CD14-positive monocyte (primary cell): ENCODE measurements around the gene ELOVL6. TPM values are rescaled to one million over a fixed set of nuclear protein-coding genes. Genes with fewer than 3 reads are reported as not detected.

Experiments used
- DNase-seq, 3 donors: peaks; one replicate each; pipeline ENCODE4 v3.0.0-alpha.2; 2011 to 2022
- H2AFZ ChIP-seq: 2 replicates; pipeline ENCODE4 v1.6.0; 2012; ENCODE audit warnings: mild to moderate bottlenecking, low read depth, low read length, inconsistent platforms; ENCODE audit not compliant: insufficient read depth, poor library complexity, severe bottlenecking
- H3K27ac ChIP-seq, 2 donors: 1 replicate in 1 of 2; 2 replicates in 1 of 2; pipeline ENCODE4 v1.5.1; 2012 to 2013; ENCODE audit warnings: low read length in 2 of 2, control low read depth in 1 of 2, inconsistent platforms in 1 of 2, low read depth in 1 of 2, mild to moderate bottlenecking in 1 of 2
- H3K27me3 ChIP-seq, 2 donors: one replicate each; pipeline versions ENCODE4 v1.6.0 to v1.6.1; 2011 to 2013; ENCODE audit warnings: low read length in 2 of 2; ENCODE audit not compliant: control insufficient read depth in 2 of 2, insufficient read depth in 2 of 2
- H3K36me3 ChIP-seq, 2 donors: replicated peaks in 1 of 2; 1 replicate in 1 of 2; 2 replicates in 1 of 2; pipeline versions ENCODE4 v1.5.1 to v1.6.1; 2012 to 2013; ENCODE audit warnings: low read length in 2 of 2, control low read depth in 1 of 2, inconsistent platforms in 1 of 2, mild to moderate bottlenecking in 1 of 2; ENCODE audit not compliant: insufficient read depth in 2 of 2, control insufficient read depth in 1 of 2
- H3K4me1 ChIP-seq, 2 donors: 1 replicate in 1 of 2; 2 replicates in 1 of 2; pipeline versions ENCODE4 v1.5.1 to v1.6.1; 2012 to 2013; ENCODE audit warnings: low read length in 2 of 2, control low read depth in 1 of 2, inconsistent platforms in 1 of 2, mild to moderate bottlenecking in 1 of 2, moderate library complexity in 1 of 2; ENCODE audit not compliant: insufficient read depth in 2 of 2, control insufficient read depth in 1 of 2
- H3K4me2 ChIP-seq: replicated peaks from 2 replicates; pipeline ENCODE3; 2012; ENCODE audit warnings: low read length, moderate library complexity, mild to moderate bottlenecking; ENCODE audit not compliant: poor library complexity, severe bottlenecking; ENCODE audit errors: extremely low read depth
- H3K4me3 ChIP-seq, 3 experiments: fragments of 200-600 bp in 1 of 3; sonication (generic) in 1 of 3; replicated peaks in 1 of 3; 1 replicate in 2 of 3; 2 replicates in 1 of 3; pipeline ENCODE4 v1.5.1; 2011 to 2013; ENCODE audit warnings: low read length in 3 of 3, mild to moderate bottlenecking in 3 of 3, control low read depth in 2 of 3, low read depth in 2 of 3, inconsistent platforms in 1 of 3, moderate library complexity in 1 of 3
- H3K79me2 ChIP-seq: 2 replicates; pipeline ENCODE4 v1.6.0; 2012; ENCODE audit warnings: mild to moderate bottlenecking, control low read depth, inconsistent platforms, low read length, moderate library complexity; ENCODE audit not compliant: insufficient read depth
- H3K9ac ChIP-seq: 2 replicates; pipeline ENCODE4 v1.6.0; 2017; ENCODE audit warnings: low read length, mild to moderate bottlenecking; ENCODE audit not compliant: insufficient read depth, poor library complexity, severe bottlenecking
- H3K9me3 ChIP-seq, 2 donors: replicated peaks in 1 of 2; 1 replicate in 1 of 2; 2 replicates in 1 of 2; pipeline versions ENCODE4 v1.5.1 to v1.6.1; 2012 to 2013; ENCODE audit warnings: low read length in 2 of 2, control low read depth in 1 of 2; ENCODE audit not compliant: control insufficient read depth in 1 of 2, insufficient read depth in 1 of 2
- H4K20me1 ChIP-seq: 2 replicates; pipeline ENCODE4 v1.6.0; 2012; ENCODE audit warnings: mild to moderate bottlenecking, low read length, control low read depth, moderate library complexity; ENCODE audit not compliant: insufficient read depth
- H3K27ac Mint-ChIP-seq, 7 donors: one replicate each; pipeline ENCODE4 v1.8.0; 2020; ENCODE audit warnings: mild to moderate bottlenecking in 7 of 7, mixed read lengths in 7 of 7, moderate library complexity in 6 of 7, inconsistent platforms in 2 of 7
- H3K27me3 Mint-ChIP-seq, 3 donors: one replicate each; pipeline ENCODE4 v1.8.0; 2021 to 2022; ENCODE audit warnings: low read depth in 3 of 3, mild to moderate bottlenecking in 3 of 3, mixed read lengths in 3 of 3, moderate library complexity in 3 of 3, inconsistent platforms in 1 of 3
- H3K36me3 Mint-ChIP-seq, 2 donors: one replicate each; pipeline ENCODE4 v1.8.0; 2020; ENCODE audit warnings: mixed read lengths in 2 of 2, inconsistent platforms in 1 of 2, mild to moderate bottlenecking in 1 of 2
- H3K4me1 Mint-ChIP-seq: one replicate; pipeline ENCODE4 v1.8.0; 2020; ENCODE audit warnings: mild to moderate bottlenecking, mixed read lengths
- H3K4me3 Mint-ChIP-seq, 2 donors: one replicate each; pipeline ENCODE4 v1.8.0; 2020; ENCODE audit warnings: mild to moderate bottlenecking in 2 of 2, mixed read lengths in 2 of 2, moderate library complexity in 1 of 2
- H3K9me3 Mint-ChIP-seq, 7 donors: one replicate each; pipeline ENCODE4 v1.8.0; 2020 to 2022; ENCODE audit warnings: mixed read lengths in 7 of 7, mild to moderate bottlenecking in 6 of 7, moderate library complexity in 6 of 7, inconsistent platforms in 2 of 7
- WGBS: methylation state at CpG from one replicate; pipeline ENCODE4 v1.1.5; 2013; ENCODE audit warnings: missing lambda C conversion rate; ENCODE audit not compliant: insufficient coverage; 5-methylcytosine and 5-hydroxymethylcytosine counted together
- intact Hi-C, 2 donors: fragments of 100-400 bp; cut with micrococcal nuclease; formaldehyde crosslinking; loops; one replicate each; pipeline versions ENCODE4 v1.15.0 to v1.15.1; 2023
- polyA plus RNA-seq, 3 donors: library from polyadenylated mRNA; depleted of rRNA in 1 of 3; unstranded in 2 of 3; stranded (reverse) in 1 of 3; fragments of 300-500 nt in 2 of 3; fragments of >200 nt in 1 of 3; fragmentation: Illumina TruSeq in 2 of 3; gene quantifications; 1 replicate in 2 of 3; 2 replicates in 1 of 3; pipeline ENCODE4 v1.2.3, GENCODE V29; 2012 to 2021
- TF ChIP-seq, protein P1 (sequence below): fragments of 200-600 bp; IDR thresholded peaks from one replicate; pipeline ENCODE4 v1.8.0; 2022; ENCODE audit warnings: antibody characterized with exemption, mild to moderate bottlenecking

The ELOVL6 gene
- polyA plus RNA-seq, 3 donors = 0.11 to 0.19 TPM; not detected in 1

- Histone ChIP-seq H3K27me3 (peaks cover 75 to 76% of the 10 kb centered on the region in 2 donors), H3K27ac (no peak overlapping the region), H3K4me1 (peaks cover 36 to 37% of the 10 kb centered on the region in 2 donors), H3K9ac (no peak overlapping the region), H3K79me2 (no peaks in the 10 kb centered on the region), H3K9me3 (peaks cover 3 to 20% of the 10 kb centered on the region in 2 donors), H2AFZ (no peak overlapping the region), H3K36me3 (no peaks in the 10 kb centered on the region), H4K20me1 (no peaks in the 10 kb centered on the region), H3K4me3 (peak overlapping the region in 1 of 3 experiments; percentile 45), H3K4me2 (peak overlapping the region; percentile 60)
- intact Hi-C loops = no loop called here
- H3K4me3 Mint-ChIP-seq = peak overlapping the region; percentile 5 to 85
- H3K9me3 Mint-ChIP-seq = peaks cover 3 to 16% (median 7%) of the 10 kb centered on the region in 7 donors
- peaks cover 43% of the 10 kb centered on the region for H3K4me1 Mint-ChIP-seq
- H3K27me3 Mint-ChIP-seq = peaks cover 73 to 82% (median 78%) of the 10 kb centered on the region in 3 donors
- TF ChIP-seq, protein P1, sequence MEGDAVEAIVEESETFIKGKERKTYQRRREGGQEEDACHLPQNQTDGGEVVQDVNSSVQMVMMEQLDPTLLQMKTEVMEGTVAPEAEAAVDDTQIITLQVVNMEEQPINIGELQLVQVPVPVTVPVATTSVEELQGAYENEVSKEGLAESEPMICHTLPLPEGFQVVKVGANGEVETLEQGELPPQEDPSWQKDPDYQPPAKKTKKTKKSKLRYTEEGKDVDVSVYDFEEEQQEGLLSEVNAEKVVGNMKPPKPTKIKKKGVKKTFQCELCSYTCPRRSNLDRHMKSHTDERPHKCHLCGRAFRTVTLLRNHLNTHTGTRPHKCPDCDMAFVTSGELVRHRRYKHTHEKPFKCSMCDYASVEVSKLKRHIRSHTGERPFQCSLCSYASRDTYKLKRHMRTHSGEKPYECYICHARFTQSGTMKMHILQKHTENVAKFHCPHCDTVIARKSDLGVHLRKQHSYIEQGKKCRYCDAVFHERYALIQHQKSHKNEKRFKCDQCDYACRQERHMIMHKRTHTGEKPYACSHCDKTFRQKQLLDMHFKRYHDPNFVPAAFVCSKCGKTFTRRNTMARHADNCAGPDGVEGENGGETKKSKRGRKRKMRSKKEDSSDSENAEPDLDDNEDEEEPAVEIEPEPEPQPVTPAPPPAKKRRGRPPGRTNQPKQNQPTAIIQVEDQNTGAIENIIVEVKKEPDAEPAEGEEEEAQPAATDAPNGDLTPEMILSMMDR = no peak
- peak; percentile 69 to 75 (median 74) for DNase-seq
- no CpG with 5 or more reads among the region's 3 CpGs for WGBS
- H3K27ac Mint-ChIP-seq = peak overlapping the region in 4 of 7 donors; percentile 14 to 76 (median 47)
- H3K36me3 Mint-ChIP-seq = peaks cover 0 to 12% of the 10 kb centered on the region in 2 donors
Observed at GRCh38 chr4:110034026-110034393, 164.4 kb downstream of the ELOVL6 start.

GRCh38 chr4:110033355-110034025 lies 164.9 kb downstream of the ELOVL6 start:
- H3K4me1 ChIP-seq = peaks cover 36 to 37% of the 10 kb centered on the region in 2 donors
- H3K9ac ChIP-seq = no peak overlapping the region
- H3K36me3 ChIP-seq = no peaks in the 10 kb centered on the region
- peaks cover 3 to 20% of the 10 kb centered on the region in 2 donors for H3K9me3 ChIP-seq
- peak overlapping the region; percentile 60 for H3K4me2 ChIP-seq
- Mint-ChIP-seq H3K36me3 (peaks cover 0 to 12% of the 10 kb centered on the region in 2 donors), H3K27me3 (peaks cover 70 to 82% (median 76%) of the 10 kb centered on the region in 3 donors), H3K4me1 (peaks cover 43% of the 10 kb centered on the region), H3K27ac (peak overlapping the region in 4 of 7 donors; percentile 24 to 66 (median 36)), H3K4me3 (peak overlapping the region in 1 of 2 donors; percentile 85), H3K9me3 (peaks cover 3 to 16% (median 7%) of the 10 kb centered on the region in 7 donors)
- no CpG with 5 or more reads among the region's 8 CpGs for WGBS
- H3K4me3 ChIP-seq = peak overlapping the region in 1 of 3 experiments; percentile 45
- no peak for DNase-seq
- TF ChIP-seq, protein P1 = no peak
- H3K79me2 ChIP-seq = no peaks in the 10 kb centered on the region
- H2AFZ ChIP-seq = no peak overlapping the region
- H4K20me1 ChIP-seq = no peaks in the 10 kb centered on the region
- H3K27me3 ChIP-seq = peaks cover 75 to 76% of the 10 kb centered on the region in 2 donors
- no peak overlapping the region for H3K27ac ChIP-seq
- intact Hi-C loops = no loop called here
